RPMI7951 (cell line): ENCODE data around the gene SUCLG2. TPM values are rescaled to one million over a fixed set of nuclear protein-coding genes. Genes with fewer than 3 reads are reported as not detected.

Source experiments
- DNase-seq: peaks from one replicate; pipeline ENCODE4 v3.0.0-alpha.2; 2012; ENCODE audit warnings: low read depth
- total RNA-seq: library from RNA; depleted of rRNA; stranded (reverse); fragments of >200 nt; shearing (Covaris generic); gene quantifications from 2 replicates; pipeline ENCODE4 v1.2.3, GENCODE V29; 2014

Gene SUCLG2
- total RNA-seq, 1 experiment from 2014 or later, result 70.8 TPM

DNA sequence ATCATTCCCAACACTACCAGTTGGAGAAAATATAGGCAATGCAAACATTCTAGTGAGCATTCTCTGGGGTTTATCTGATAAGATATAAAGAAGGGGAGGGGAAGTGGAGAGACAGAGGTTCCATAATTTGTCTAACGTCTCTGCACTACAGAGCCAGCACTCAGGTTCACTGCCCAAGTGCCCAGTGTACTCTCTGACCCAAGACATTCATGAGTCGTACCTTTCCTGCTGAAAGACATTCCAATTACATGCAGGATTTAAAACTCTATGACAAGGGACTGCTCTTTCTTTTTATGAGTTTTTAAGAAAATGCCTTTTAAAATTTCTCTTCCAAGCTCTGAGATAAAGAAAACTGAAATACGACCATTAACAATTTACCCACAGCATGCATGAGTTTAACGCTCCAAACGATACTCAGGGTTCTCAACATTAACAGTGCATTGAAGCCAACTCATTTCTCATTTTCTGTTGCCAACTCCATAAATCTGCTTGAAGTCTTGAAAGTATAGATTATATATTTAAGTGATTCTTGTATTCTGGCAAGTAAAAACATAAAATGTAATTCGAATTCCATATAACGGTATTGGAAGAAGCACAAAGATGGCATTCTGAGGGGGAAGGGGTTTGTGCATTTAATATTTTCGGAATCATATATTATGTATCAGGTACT is 193.4 kb downstream of the SUCLG2 start:
- DNase-seq, result no peak

DNA sequence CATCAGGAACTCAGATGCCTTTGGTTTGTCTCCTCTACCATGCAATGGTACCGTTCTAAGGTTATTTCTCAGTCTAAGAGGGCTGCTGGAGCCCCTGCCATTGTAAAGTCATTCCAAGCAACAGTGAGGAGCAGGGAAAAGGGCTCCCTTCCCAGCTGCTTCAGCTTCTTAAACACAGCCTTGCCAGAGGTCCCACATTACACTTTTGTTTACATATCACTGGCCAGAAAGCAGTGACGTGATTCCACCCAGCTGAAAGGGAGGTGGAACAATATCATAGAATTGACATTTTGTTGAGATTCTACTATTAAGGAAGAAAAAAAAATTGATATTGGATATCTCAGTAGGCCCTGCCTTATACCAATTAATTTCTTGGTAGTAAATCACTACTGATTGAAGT is 194.6 kb downstream of the SUCLG2 start:
- no peak for DNase-seq

DNA sequence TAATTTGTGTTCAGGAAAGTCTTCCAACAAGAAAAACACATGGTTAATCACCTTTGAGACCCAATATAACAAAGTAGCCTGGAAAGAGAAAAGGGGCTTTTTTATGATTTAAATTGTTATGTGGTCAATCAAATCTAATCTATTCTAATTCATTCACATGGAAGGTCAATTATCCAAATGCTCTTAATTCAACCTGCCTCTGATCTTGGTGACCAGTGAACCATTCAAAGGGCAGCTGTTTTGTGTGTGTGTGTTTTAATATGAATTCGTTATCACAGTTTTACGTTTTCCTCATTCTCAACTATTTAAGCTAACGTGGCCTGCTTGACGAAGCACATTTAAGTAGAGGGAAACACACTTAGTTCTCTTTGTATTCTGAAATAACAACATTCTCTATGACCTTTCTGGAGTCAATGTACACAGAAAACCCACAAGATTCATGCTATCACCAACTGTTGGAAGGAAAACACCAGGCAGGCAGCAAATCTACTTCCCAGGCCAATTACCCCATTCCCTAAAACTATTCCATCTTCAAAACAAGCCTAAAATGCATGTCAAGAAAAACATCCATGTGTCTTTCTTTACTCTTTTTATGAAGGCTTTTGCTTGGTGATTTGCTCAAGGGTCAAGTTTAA is 195.4 kb downstream of the SUCLG2 start:
- DNase-seq, result no peak

DNA sequence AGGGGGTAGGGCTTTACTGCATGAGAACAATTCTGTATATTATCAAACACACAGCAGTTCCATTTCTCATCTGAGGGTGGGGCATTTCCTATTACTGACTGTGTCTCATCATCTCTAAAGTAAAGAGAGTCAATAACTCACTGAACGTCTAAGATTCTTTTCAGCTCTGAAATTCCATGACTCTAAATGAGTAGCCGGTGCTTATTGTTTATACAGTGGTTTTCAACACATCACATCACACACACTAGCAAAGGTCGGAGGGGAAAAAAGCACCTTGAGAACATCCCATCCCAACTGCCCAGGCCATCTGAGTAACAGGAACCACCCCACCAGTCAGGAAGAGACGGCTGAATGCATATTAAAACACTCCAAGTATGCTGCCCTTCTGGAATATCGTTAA is 196.0 kb downstream of the SUCLG2 start:
- no peak for DNase-seq

DNA sequence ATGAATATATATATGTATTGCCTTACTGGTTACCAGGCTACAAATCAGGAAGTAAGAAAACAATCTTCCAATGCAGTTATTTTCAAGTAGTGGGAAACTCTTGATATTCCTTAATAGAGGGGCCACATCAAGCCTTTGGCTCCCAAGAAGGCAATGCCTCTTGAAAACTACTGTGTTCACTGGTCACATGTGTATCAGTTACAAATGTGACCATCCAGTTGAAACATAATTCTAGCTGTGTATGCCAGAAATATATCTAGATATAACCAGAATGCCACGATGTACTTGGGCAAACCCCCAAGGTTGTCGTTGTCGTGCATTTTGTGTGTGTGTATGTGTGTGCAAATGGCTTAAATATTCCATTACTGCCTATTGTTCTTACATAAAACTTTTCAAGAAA is 200.8 kb downstream of the SUCLG2 start:
- no peak for DNase-seq

DNA sequence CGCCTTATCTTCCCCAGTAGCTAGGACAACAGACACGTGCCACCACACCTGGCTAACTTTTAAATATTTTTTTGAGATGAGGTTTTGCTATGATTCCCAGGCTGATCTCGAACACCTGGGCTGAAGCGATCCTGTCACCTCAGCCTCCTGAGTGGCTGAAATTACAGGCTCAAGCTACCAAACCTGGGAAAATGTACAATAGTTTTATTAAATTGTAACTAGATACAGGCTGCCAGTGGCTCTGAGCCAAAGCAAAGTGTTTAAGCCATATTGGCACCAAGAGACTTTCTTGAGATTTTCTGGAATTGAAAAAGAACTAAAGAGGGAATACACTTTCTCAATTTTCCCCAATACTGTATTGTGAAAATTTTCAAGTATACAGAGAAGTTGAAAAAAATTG is 204.3 kb downstream of the SUCLG2 start:
- DNase-seq, result no peak

DNA sequence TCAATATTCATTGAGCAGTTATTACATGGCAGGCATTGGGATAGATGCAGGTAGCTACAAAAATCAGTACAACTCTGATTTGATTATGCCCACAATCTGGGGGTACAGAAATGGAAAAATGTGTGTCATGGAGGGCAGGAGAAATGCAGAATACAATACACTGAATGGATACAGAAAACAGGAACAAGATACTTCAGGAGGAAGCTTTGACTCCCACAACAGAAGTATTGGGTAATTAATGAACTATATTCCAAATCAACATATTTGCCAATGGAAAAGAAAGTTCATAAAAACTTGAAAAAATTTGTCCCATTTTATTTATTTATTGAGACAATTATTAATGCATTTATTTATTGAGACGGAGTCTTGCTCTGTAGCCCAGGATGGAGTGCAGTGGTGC is 207.0 kb downstream of the SUCLG2 start:
- DNase-seq, result no peak

DNA sequence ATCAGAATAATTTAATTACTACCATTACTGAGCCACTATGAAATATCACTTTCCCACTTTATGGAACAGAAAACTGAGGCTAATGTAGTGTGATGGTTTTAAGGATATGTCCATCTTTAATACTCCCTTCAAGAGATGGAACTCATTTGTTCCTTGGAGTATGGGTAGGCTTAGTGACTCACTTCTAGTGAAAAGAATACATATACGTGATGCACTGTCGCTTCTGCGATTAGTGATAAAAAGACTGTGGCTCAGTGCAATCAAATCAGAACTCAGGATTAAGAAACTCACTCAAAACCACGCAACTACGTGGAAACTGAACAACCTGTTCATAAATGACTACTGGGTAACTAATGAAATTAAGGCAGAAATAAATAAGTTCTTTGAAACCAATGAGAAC is 216.6 kb downstream of the SUCLG2 start:
- no peak for DNase-seq

DNA sequence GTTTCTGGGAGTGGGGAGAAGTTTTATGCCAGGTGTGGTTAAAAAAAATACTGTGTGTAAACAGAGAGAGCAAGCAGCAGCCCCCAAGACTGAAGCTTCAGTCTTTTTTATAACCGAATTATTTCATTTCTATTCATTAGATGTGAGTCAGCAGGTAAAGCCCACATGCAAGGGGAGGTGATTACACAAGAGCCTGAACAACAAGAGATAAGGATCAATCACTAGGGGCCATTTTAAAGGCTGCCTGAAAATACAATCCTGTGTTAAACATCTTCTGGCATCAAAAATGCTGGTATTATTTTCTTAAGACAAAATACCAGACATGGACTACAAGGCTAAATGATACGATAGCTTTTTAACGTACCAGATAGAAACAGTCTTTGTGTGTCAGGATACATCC is 217.3 kb downstream of the SUCLG2 start:
- peak; percentile 34 for DNase-seq

DNA sequence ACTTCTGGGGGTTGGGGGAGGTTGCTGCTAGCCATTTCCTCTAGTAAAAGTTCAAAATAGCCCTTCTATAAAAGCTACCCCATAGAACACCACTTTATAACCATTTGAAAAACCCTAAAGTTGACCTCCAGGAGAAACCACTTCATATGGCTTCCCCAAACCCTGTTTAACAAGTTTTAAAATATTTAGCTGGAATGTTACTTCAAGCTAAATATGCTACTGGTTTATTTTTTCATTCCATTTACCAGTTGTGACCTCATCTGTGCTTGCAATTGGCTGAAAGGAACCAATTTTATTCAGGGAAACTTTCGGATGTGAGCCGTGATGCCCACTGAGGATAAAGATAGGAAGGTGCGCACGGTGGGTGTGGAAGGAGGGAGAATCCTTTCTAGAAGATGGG is 221.3 kb downstream of the SUCLG2 start:
- no peak for DNase-seq

DNA sequence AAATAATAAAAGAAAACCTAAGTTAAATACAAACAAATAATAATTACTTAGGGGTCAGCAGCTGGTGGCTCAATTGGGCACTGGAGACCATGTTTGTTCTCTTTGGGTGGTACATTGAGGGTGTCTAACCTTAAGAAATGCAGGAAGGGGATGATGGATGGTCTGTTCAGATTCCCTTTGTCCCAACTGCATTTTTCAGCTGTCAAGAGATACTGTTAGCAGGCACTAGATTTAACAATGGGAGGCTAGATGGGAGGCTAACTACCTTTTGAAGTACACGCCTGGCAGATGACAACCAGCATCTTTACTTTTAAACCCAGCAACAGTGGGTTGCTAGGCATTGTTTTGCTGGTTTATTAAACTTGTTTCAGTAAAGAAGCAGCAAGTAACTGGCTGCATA is 222.5 kb downstream of the SUCLG2 start:
- no peak for DNase-seq

DNA sequence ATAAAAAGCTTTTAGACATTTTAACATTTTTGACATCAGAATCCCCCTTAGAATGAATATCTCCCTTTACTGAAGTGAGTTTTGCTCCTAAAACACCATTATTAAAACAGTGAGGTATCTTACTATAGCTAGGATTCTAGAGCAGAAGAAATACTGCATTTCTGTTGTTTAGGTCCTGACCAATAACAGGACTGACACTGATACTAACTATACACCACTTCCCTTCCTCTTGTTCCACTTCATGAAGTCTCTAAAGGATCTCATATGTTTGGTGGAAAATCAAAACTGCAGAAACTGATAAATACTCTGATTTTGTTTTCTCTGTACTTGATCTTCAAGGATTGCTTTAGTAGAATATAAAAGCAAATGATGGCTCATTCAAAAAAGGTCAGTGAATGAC is 230.7 kb downstream of the SUCLG2 start:
- DNase-seq, result no peak

DNA sequence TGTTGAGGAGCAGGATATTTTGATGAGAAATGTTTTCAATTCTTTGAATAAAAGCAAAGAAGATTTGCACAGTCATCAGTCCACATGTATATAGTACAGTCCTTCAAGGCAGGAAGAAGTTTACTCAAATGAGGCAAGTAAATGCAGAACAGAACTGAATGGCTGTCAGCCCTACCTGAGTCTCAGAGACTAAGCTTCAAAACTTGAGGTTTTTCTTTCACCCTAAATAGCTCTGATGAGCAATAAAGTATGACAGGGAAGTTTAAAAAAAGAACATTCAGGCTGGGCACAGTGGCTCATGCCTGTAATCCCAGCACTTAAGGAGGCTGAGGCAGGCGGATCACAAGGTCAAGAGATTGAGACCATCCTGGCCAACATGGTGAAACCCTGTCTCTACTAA is 232.5 kb downstream of the SUCLG2 start:
- DNase-seq, result no peak

DNA sequence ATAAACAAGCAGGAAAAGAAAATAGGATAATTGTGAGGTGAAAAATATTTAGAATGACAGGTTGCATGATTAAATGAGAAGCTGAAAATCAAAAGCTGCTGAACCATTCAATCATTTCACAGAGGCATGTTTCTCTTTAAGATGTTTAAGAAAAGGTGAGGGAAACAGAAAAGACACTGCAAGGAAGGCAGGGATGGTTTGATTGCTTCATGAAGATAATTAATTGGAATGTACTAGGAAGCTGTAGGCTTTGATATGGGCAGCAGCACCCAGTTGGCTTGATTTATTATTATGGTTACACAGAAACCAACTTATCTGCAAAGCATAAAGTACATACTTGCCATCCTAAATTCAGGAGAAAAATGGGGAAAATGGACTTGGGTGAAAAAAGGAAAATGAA is 234.6 kb downstream of the SUCLG2 start:
- no peak for DNase-seq

DNA sequence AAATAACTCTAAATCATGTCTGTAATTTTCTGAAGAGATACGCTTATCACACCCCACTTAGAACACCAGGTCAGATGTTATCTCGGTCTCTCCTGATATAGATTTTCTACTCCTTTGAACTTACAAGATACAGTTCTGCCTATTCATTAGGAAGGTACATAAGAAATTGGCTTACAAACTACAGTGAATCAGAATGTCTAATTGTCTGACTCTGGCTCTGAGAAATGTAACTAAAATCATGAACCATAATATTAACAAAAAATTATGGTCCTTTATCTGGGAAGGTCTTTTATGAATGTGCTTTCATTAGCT is 235.2 kb downstream of the SUCLG2 start:
- DNase-seq, result no peak

DNA sequence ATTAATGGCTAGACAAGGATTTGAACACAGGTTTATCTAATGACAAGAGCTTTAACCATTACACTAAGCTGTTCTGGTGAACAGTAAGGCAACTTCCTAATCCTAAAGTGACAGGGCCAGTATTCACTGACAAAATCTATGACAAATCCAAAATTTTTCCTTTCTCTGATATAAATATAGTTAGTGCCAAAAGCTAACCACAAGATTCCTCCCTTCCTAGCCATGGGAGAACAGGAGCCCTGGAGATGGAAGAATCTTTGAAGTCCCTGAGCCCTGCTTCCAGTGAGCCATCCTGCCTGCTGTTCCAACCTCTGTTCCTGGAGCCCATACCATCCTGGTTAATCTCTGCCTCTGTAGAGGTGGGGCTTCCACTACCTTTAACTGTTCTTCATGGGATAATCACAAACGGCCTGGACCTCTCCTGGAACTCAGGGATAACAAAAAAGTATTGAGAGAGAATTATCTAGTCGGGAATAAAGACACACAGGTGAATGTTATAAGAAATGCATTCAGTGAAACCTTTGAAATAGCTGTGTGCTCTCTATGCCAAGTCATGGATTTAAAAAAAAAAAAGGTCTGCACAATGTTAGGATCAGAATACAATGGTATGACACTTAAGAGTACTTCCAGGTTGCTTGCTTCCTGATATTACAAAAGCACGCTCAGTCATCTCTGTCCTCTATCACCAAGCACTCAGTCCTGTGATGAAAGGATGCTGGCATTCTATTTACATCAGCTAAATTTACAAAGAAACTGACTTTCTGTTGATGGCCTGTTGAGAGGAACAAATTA is 235.8 kb downstream of the SUCLG2 start:
- peak; percentile 16 for DNase-seq

DNA sequence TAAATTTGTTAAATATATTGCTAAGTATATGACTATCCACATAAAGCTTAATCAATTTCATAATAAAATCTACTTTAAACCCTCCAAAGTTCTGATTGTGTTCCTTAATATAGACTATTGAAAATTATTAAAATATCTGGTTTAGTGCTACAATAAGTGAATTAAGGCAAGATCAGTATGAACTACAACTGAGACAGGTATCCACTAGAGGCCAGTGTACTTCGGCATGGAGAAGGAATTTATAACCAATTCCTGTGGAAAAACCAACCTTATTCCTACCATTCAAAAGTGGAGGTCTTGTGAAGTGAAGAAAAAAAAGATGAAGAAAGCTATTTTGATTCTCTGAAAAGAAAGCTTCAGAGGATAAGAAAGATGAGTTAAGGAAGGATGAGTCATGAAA is 237.7 kb downstream of the SUCLG2 start:
- DNase-seq, result no peak

DNA sequence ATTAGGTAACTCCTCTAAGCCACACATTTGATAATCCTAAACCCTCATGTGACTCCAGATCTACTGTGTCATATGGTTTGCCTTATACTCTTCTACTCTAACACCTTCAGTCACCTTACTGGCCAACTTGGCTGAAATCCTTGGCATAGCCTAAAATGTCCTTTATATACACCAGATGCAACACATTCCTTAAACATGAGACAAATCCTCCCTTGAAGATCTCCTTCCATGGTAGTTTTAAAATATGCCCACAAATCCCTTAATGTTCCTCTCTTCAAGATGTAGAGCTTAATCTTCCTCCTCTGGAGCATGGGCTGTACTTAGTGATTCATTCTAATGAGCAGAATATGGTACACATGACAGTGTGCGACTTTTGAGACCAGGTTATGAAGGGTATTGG is 238.9 kb downstream of the SUCLG2 start:
- DNase-seq, result peak; percentile 44

DNA sequence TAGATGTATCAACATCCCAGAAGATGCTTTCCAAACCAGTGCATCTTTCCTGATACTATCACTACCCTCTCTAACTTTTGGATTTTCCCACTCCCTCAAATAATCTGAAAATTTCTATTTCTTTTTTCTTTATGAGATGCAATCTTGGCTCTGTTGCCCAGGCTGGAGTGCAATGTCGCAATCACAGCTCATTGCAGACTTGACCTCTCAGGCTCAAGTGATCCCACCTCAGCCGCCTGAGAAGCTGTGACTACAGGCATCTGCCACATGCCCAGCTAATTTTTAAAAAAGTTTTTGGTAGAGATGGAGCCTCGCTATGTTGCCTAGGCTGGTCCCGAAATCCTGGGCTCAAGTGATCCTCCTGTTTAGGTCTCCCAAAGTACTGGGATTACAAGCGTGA is 239.7 kb downstream of the SUCLG2 start:
- DNase-seq, result no peak

DNA sequence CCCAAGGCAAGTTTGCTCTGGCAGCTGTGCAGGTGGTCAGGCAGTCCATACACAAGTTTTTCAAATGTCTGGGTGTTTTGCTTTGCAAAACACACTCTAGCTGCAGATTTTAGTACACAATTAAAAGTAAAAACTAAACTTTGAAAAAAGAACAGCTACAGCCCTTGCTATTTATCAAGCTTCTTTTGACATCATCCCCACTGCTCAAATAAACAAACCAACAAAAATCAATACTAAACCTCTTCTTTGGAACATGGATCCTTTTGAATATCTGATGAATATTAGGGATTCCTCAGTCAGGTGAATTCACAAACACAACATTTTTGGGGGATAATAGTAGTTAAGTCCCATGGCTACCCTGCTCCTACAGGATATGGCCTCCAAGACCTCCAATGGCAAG is 249.2 kb downstream of the SUCLG2 start:
- DNase-seq, result no peak

DNA sequence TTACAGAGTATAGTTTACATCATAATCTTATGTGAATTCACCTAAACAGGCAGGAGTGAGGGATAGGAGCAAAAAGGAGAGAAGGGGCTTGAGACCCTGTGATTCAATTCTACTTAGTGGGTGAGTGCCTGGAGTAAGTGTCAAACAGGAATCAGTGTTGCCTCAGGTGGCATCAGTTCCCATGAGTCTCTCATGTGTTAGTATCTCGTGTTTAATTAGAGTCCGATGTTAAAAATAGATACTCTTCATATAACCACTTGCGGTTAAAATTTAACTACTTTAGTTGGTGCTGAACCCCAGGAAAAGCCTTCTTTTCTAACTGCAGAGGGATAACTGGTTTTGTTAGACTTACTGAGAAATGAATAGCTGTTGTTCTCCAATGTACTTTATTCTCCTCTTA is 251.5 kb downstream of the SUCLG2 start:
- DNase-seq, result no peak

DNA sequence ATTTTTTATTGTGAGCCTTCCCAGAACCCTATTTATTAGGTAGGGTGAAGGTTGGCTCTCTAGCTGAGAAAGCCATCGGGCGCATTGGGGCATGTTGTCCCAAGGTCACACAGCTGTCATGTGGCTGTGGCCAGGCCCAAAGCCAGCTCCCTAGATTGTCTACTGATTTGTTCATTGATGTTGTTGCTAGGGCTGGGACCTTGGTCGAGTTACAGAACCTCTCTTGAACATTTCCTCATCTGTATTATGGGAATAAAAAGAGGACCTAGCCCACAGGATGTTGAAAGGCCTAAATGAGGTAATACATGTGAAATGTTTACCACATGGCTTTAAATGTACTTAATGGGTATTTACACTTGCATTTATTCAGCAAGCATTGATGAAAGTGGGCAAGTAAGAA is 252.5 kb downstream of the SUCLG2 start:
- DNase-seq, result no peak

DNA sequence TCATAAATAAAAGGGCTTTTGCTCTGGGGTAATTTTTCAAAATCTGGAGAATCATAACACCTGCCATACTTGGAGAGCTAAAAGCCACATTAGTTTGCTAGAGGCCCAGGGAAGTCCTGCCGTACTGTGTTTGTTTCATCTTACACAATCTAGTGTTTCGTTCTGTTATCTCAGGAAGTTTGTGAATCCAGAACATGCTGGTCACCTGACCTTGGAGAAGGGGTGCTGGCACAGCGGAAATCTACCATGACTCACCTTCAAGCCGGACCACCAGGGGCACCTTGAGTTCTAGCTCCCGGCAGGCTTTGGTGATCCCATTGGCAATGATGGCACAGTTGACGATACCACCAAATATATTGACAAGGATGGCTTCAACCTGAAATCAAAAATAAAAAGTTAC is 253.9 kb downstream of the SUCLG2 start:
- no peak for DNase-seq
